ENCODE data around the gene C3AR1. TPM values are rescaled to one million over a fixed set of nuclear protein-coding genes. Genes with fewer than 3 reads are reported as not detected.

The C3AR1 gene
- total and polyA plus RNA-seq, 10 donors: 6.9 to 43.6 (median 32.4) TPM

DNA sequence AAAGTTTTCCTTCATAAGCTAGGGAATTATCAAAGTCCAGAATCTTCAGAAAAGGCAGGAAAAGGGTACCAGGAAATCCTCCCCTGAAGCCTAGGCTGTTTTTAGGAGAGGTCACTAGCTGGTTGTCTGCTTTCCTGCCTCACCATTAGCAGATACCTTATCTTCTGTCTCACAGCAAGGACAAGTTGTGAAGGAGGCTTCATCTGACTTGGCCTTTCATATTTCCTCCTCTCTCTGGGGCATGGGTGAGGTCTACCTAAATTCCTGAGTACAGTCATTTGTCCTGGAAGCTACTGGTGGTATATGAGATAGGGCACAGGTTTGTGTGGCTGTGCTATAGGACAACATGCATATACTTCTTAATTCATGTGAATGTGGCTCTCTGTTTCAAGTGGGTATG, 31.4 kb downstream of the C3AR1 start:
- peak overlapping the region in 3 of 8 donors; percentile 5 to 94 (median 89) for H3K4me3 ChIP-seq

GRCh38 chr12:8033153-8034044, 32.8 kb downstream of the C3AR1 start:
- DNase-seq: peak; percentile 79
- H3K27ac ChIP-seq: peak overlapping the region; percentile 82 to 96 (median 96)
- intact Hi-C loops (cut with DNase I; ENCODE audit: low total_unique reads): no loop called here
- WGBS, 5 donors: 9 to 14% (median 13%) methylated on average over 16 to 17 of the region's 17 CpGs
- no peaks in the 10 kb centered on the region for H3K9me3 ChIP-seq
- peak in 1 of 3 donors; percentile 17 for TF ChIP-seq POLR2AphosphoS5 (IDR thresholded peaks at IDR 0.05)
- TF ChIP-seq POLR2A (IDR thresholded peaks at IDR 0.05): no peak
- TF ChIP-seq CTCF (IDR thresholded peaks at IDR 0.05 in 8 of 11, conservative IDR thresholded peaks at IDR 0.05 in 3 of 11): no peak
- H3K27me3 ChIP-seq (replicated peaks in 1 of 7): no peaks in the 10 kb centered on the region
- H3K36me3 ChIP-seq: peaks cover 0 to 17% (median 0%) of the 10 kb centered on the region in 6 donors
- peak overlapping the region; percentile 71 to 94 (median 80) for H3K4me3 ChIP-seq
- H3K4me1 ChIP-seq: peaks cover 49 to 69% (median 63%) of the 10 kb centered on the region in 6 donors

More for the DNA sequence above, 31.4 kb downstream of the C3AR1 start:
- intact Hi-C loops (cut with DNase I; ENCODE audit: low total_unique reads): no loop called here
- no peaks in the 10 kb centered on the region for H3K27me3 ChIP-seq (replicated peaks in 1 of 7)
- H3K36me3 ChIP-seq: peaks cover 0 to 23% (median 2%) of the 10 kb centered on the region in 6 donors
- DNase-seq: no peak
- no peaks in the 10 kb centered on the region for H3K9me3 ChIP-seq
- peaks cover 58 to 83% (median 75%) of the 10 kb centered on the region in 6 donors for H3K4me1 ChIP-seq
- no peak for TF ChIP-seq CTCF (IDR thresholded peaks at IDR 0.05 in 8 of 11, conservative IDR thresholded peaks at IDR 0.05 in 3 of 11)
- TF ChIP-seq POLR2AphosphoS5 (IDR thresholded peaks at IDR 0.05): no peak
- no peak for TF ChIP-seq POLR2A (IDR thresholded peaks at IDR 0.05)
- H3K27ac ChIP-seq: peak overlapping the region in 7 of 8 donors; percentile 23 to 96 (median 96)

GRCh38 chr12:8032242-8033152, 33.7 kb downstream of the C3AR1 start, which contains the start of gene FOXJ2:
Gene FOXJ2 (plus strand): TSS chr12:8032716. CDS start chr12:8039833, 7,117 bp downstream.
- 0 to 1% (median 1%) methylated on average over 33 to 93 of the region's 93 CpGs for WGBS, 5 donors
- intact Hi-C loops (cut with DNase I; ENCODE audit: low total_unique reads): no loop called here
- no peaks in the 10 kb centered on the region for H3K9me3 ChIP-seq
- no peaks in the 10 kb centered on the region for H3K27me3 ChIP-seq (replicated peaks in 1 of 7)
- peak within 1 kb of the TSS; percentile 71 to 94 (median 80) for H3K4me3 ChIP-seq
- DNase-seq: peak; percentile 97
- peak within 1 kb of the TSS; percentile 82 to 96 (median 96) for H3K27ac ChIP-seq
- H3K4me1 ChIP-seq: peaks cover 40 to 68% (median 57%) of the 10 kb centered on the region in 6 donors
- TF ChIP-seq POLR2AphosphoS5 (IDR thresholded peaks at IDR 0.05) (peak; percentile 61 to 86 (median 77)), POLR2A (IDR thresholded peaks at IDR 0.05) (peak in 1 of 3 donors; percentile 12), CTCF (IDR thresholded peaks at IDR 0.05 in 8 of 11, conservative IDR thresholded peaks at IDR 0.05 in 3 of 11) (no peak)
- peaks cover 0 to 17% (median 0%) of the 10 kb centered on the region in 6 donors for H3K36me3 ChIP-seq

Measured in spleen (tissue), 11 donors.